Progenitor cell of endocrine pancreas (in vitro differentiated cells): ENCODE data around the gene ARHGAP27. TPM values are rescaled to one million over a fixed set of nuclear protein-coding genes. Genes with fewer than 3 reads are reported as not detected.

ENCODE experiments used
- DNase-seq: peaks from one replicate; pipeline ENCODE4 v3.0.0; 2021; ENCODE audit warnings: low spot score; ENCODE audit not compliant: unreplicated experiment
- H3K27ac Mint-ChIP-seq: 2 replicates; pipeline ENCODE4 v1.8.0; 2021; ENCODE audit warnings: mild to moderate bottlenecking, moderate library complexity, mixed read lengths
- H3K27me3 Mint-ChIP-seq: 2 replicates; pipeline ENCODE4 v1.8.0; 2021; ENCODE audit warnings: mixed read lengths
- H3K36me3 Mint-ChIP-seq: 2 replicates; pipeline ENCODE4 v1.8.0; 2022; ENCODE audit warnings: mixed read lengths; ENCODE audit not compliant: insufficient read depth
- H3K4me1 Mint-ChIP-seq: 2 replicates; pipeline ENCODE4 v1.8.0; 2021; ENCODE audit warnings: low read depth, mixed read lengths
- H3K4me3 Mint-ChIP-seq: 2 replicates; pipeline ENCODE4 v1.8.0; 2021; ENCODE audit warnings: low read depth, mild to moderate bottlenecking, moderate library complexity, mixed read lengths
- H3K9me3 Mint-ChIP-seq: 2 replicates; pipeline ENCODE4 v1.8.0; 2021; ENCODE audit warnings: low read depth, mixed read lengths
- total RNA-seq: library from RNA; stranded (reverse); gene quantifications from 2 replicates; pipeline ENCODE4 v1.2.1, GENCODE V29; 2021
- TF ChIP-seq, protein P1 (sequence below): fragments of 200-600 bp; sonication (generic); IDR thresholded peaks from one replicate; pipeline ENCODE4 v1.5.0; 2021; ENCODE audit warnings: antibody characterized with exemption, mild to moderate bottlenecking; ENCODE audit not compliant: unreplicated experiment

The ARHGAP27 gene
- total RNA-seq, 1 donor from 2014 or later = 7.6 TPM

DNA sequence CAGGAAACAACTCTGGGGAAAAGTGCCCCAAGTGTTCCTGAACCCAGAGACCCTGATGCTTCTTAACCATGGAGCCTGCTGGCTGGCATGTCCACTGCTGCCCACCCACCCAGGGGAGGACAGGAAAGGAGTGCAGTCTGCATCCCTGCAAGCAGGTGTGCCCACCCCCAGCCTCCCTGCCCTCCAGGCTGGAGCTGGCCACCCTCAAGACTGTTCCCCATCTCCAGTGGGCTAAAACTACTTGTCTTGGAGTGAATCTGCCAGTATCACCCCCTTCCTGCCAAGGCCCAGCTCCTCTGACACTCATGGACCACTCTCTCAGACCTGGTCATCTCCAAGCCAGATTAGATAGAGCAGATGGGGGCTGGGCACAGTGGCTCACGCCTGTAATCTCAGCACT is 29.8 kb downstream of the ARHGAP27 start:
- Mint-ChIP-seq H3K4me1 (peaks cover 5% of the 10 kb centered on the region), H3K9me3 (no peaks in the 10 kb centered on the region), H3K4me3 (no peak overlapping the region), H3K27me3 (peaks cover 9% of the 10 kb centered on the region), H3K36me3 (no peaks in the 10 kb centered on the region), H3K27ac (no peak overlapping the region)
- no peak for DNase-seq
- TF ChIP-seq, protein P1, sequence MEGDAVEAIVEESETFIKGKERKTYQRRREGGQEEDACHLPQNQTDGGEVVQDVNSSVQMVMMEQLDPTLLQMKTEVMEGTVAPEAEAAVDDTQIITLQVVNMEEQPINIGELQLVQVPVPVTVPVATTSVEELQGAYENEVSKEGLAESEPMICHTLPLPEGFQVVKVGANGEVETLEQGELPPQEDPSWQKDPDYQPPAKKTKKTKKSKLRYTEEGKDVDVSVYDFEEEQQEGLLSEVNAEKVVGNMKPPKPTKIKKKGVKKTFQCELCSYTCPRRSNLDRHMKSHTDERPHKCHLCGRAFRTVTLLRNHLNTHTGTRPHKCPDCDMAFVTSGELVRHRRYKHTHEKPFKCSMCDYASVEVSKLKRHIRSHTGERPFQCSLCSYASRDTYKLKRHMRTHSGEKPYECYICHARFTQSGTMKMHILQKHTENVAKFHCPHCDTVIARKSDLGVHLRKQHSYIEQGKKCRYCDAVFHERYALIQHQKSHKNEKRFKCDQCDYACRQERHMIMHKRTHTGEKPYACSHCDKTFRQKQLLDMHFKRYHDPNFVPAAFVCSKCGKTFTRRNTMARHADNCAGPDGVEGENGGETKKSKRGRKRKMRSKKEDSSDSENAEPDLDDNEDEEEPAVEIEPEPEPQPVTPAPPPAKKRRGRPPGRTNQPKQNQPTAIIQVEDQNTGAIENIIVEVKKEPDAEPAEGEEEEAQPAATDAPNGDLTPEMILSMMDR = no peak

DNA sequence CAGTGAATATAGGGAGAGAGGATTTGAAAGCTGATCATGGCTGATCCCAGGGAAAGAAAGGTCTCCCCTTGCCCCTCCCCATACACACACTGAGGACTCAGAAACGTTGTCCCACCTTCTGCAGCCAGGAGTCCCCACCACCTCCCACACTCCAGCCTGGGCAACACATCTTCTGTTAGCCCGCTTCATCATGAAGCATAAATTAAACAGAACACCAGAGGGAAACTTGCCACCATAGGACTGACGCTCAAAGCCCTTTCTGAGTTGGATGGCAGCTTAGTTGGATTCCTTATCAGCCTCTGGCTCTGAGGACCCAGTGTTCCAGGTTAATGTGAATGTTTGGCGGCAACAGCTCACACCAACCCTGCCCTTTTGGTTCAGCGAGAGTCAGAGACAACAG is 33.9 kb downstream of the ARHGAP27 start:
- DNase-seq = no peak
- TF ChIP-seq, protein P1 = no peak
- Mint-ChIP-seq H3K9me3 (no peaks in the 10 kb centered on the region), H3K4me3 (no peak overlapping the region), H3K27me3 (no peaks in the 10 kb centered on the region), H3K27ac (no peak overlapping the region), H3K4me1 (peaks cover 1% of the 10 kb centered on the region), H3K36me3 (peaks cover 8% of the 10 kb centered on the region)

DNA sequence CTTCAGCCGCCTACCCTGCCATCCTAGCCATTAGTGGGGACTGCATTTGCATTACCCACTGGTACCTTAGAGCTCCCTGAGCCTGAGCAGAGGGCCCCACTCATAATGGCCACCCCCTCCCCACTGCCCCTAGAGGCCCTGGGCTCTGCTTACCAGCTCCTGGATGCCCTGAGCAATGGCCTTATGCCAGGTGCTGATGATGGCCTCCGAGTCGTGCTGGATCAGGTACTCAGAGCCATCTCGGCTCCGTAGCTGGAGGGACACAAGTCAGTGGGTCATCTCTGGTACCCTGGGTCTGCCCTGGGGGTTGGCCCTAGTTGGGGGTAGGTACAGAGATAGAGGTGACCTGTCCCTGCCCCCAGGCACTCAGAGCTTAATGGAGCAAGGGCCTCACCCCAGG is 34.9 kb downstream of the ARHGAP27 start:
- H3K4me3 Mint-ChIP-seq = no peak overlapping the region
- H3K27me3 Mint-ChIP-seq = peaks cover 6% of the 10 kb centered on the region
- no peaks in the 10 kb centered on the region for H3K9me3 Mint-ChIP-seq
- TF ChIP-seq, protein P1 = no peak
- no peak for DNase-seq
- H3K36me3 Mint-ChIP-seq = peaks cover 8% of the 10 kb centered on the region
- H3K27ac Mint-ChIP-seq = no peak overlapping the region
- peaks cover 1% of the 10 kb centered on the region for H3K4me1 Mint-ChIP-seq

DNA sequence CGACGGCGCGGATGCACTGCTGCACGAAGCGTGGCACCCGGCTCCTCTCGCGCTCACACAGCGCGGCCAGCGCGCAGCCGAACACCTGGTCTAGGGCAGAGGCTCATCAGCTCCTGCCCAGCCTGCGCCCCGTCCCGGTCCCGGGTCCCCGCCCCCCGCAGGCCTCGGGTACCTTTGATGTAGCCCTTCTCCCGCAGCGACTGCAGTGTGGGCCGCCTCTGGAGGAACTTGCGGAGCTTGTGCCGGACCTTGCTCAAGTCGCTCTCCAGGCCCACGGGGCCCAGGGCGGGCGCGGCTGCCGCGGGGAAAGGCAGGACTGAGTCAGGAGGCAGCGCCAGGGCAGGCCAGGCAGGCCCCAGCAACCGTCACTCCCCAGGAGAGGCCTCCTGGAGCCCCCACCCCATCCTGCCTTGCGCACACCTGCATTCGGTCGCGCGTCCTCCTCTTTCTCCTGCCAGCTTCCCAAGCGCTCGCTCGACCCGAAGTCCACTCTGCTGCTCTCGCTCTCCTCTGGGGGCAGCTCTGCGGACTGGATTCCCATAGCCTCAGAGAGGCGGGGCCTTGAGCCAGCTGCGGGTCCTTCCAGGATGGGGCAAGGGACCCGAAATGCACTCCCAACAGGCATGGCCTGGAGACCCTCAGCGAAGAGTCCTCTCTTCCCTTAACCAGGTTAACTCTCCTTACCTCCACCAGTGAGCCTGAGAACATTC is 36.0 kb downstream of the ARHGAP27 start:
- Mint-ChIP-seq H3K36me3 (peaks cover 8% of the 10 kb centered on the region), H3K27me3 (peaks cover 12% of the 10 kb centered on the region), H3K9me3 (no peaks in the 10 kb centered on the region), H3K27ac (peak overlapping the region; percentile 49), H3K4me3 (no peak overlapping the region), H3K4me1 (peaks cover 1% of the 10 kb centered on the region)
- TF ChIP-seq, protein P1 = no peak
- no peak for DNase-seq

DNA sequence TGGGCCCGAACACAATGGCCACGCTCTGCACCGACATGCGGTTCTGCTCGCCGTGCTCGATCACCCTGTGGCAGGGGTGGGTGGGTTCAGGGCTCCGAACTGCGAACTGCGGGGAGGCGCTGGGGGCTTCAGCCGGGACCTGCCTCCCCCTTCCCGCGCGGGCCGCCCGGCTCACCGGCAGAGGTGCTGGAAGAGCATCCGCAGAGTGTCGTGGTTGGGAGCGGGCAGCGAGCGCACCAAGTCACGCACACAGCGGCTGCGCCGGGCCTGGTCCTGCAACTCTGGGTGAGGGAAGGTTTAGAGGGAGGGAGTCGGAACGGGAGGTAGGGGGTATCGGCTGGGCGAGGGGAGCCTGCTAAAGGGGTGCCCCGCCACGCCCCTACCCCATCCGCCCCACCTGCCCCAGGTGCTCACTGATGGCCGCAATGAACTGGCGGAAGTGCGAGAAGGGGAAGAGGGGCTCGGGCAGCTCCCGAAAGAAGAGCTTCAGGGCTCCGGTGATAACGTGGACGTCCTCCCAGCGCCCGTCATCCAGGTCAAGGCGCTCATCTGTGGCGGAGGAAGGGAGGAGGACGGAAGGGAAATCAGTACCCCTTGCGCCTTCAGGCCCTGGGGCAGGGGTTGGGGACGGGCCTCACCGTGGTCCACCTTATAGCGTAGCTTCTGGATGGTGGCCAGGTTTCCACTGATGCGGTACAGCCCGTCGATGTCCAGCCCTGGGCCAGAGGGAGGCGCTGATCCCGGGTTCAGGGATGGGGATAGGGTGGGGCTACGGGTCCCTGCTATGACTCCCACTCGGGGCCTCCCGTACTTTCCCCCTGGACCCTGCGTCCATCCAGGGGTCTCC is 36.9 kb downstream of the ARHGAP27 start:
- H3K27ac Mint-ChIP-seq = no peak overlapping the region
- TF ChIP-seq, protein P1 = no peak
- peaks cover 18% of the 10 kb centered on the region for H3K27me3 Mint-ChIP-seq
- peaks cover 1% of the 10 kb centered on the region for H3K4me1 Mint-ChIP-seq
- H3K4me3 Mint-ChIP-seq = no peak overlapping the region
- H3K9me3 Mint-ChIP-seq = no peaks in the 10 kb centered on the region
- no peak for DNase-seq
- peaks cover 8% of the 10 kb centered on the region for H3K36me3 Mint-ChIP-seq
